HG03139 (cell line): ENCODE data around the gene SERP2.
"Not testable (repeated sequence)": the region's sequence is repeated elsewhere in the genome, so short reads cannot be mapped to it uniquely, and the experiment has no call there.

Source experiments
- ATAC-seq: cut with Tn5 transposase; IDR thresholded peaks from one replicate; pipeline ENCODE4 v1.9.1; 2021; ENCODE audit not compliant: unreplicated experiment

SERP2 gene

GRCh38 chr13:44373601-44374347 lies at the start of gene SERP2:
Gene SERP2 (plus strand): TSS chr13:44373824. CDS start chr13:44374026, 202 bp downstream.
- ATAC-seq, result no peak

- ATAC-seq, result no peak
These were observed 46.7 kb upstream of the SERP2 start for GRCh38 chr13:44326961-44327360.

- not testable (repeated sequence) for ATAC-seq
These were observed 44.6 kb upstream of the SERP2 start for GRCh38 chr13:44329041-44329440.

- no peak for ATAC-seq
These were observed 43.6 kb upstream of the SERP2 start for GRCh38 chr13:44329909-44330545.

- ATAC-seq, result no peak
These were observed 42.2 kb upstream of the SERP2 start for GRCh38 chr13:44331446-44331845.

GRCh38 chr13:44331912-44332851 lies 41.4 kb upstream of the SERP2 start:
- ATAC-seq, result no peak

GRCh38 chr13:44333950-44334655 lies 39.5 kb upstream of the SERP2 start:
- no peak for ATAC-seq

- no peak for ATAC-seq
These were observed 38.9 kb upstream of the SERP2 start for GRCh38 chr13:44334751-44335150.

GRCh38 chr13:44336934-44337333 lies 36.7 kb upstream of the SERP2 start:
- ATAC-seq, result no peak

- no peak for ATAC-seq
These were observed 36.0 kb upstream of the SERP2 start for GRCh38 chr13:44337581-44337980.

- ATAC-seq, result no peak
These were observed 33.1 kb upstream of the SERP2 start for GRCh38 chr13:44340508-44340907.

- ATAC-seq, result no peak
These were observed 30.9 kb upstream of the SERP2 start for GRCh38 chr13:44342741-44343140.

GRCh38 chr13:44346534-44346933 lies 27.1 kb upstream of the SERP2 start:
- no peak for ATAC-seq

- no peak for ATAC-seq
These were observed 26.3 kb upstream of the SERP2 start for GRCh38 chr13:44347301-44347700.

- no peak for ATAC-seq
These were observed 25.7 kb upstream of the SERP2 start for GRCh38 chr13:44347949-44348348.

- ATAC-seq, result no peak
These were observed 22.7 kb upstream of the SERP2 start for GRCh38 chr13:44350775-44351504.

GRCh38 chr13:44351505-44351854 lies 22.1 kb upstream of the SERP2 start:
- ATAC-seq, result no peak

GRCh38 chr13:44352202-44352601 lies 21.4 kb upstream of the SERP2 start:
- ATAC-seq, result no peak

- ATAC-seq, result no peak
These were observed 21.0 kb upstream of the SERP2 start for GRCh38 chr13:44352671-44353070.

GRCh38 chr13:44354331-44354730 lies 19.3 kb upstream of the SERP2 start:
- no peak for ATAC-seq
